H1 (cell line): Measurements from ENCODE around the gene SHISA6. TPM values are rescaled to one million over a fixed set of nuclear protein-coding genes. Genes with fewer than 3 reads are reported as not detected.

Experiments
- CTCF ChIA-PET: fragments of 300-600 bp; sonication (Branson Sonifier 250); formaldehyde crosslinking; loops from one replicate; lab custom pipeline; 2021; ENCODE audit not compliant: partially characterized antibody; lab: Charles Lee
- POLR2A ChIA-PET: fragments of 300-600 bp; sonication (Branson Sonifier 250); formaldehyde crosslinking; loops from one replicate; lab custom pipeline; 2021; ENCODE audit warnings: inconsistent platforms; ENCODE audit not compliant: partially characterized antibody; lab: Charles Lee
- DNase-seq, 2 experiments: peaks; one replicate each; pipeline versions ENCODE4 v3.0.0 to v3.0.0-alpha.2; 2010 to 2022; ENCODE audit warnings: low spot score in 2 of 2, low read depth in 1 of 2, mixed read lengths in 1 of 2
- FAIRE-seq: peaks from 2 replicates; lab custom pipeline; 2011; peaks lifted over from hg19 to GRCh38; lab: Jason Lieb, UNC
- H2AFZ ChIP-seq: 2 replicates; pipeline ENCODE4 v1.8.1; 2012; ENCODE audit warnings: low read length, inconsistent platforms
- H2AK5ac ChIP-seq: 2 replicates; pipeline ENCODE4 v1.6.1; 2013; ENCODE audit warnings: low read depth, low read length
- H2BK120ac ChIP-seq: replicated peaks from 2 replicates; pipeline ENCODE3; 2013; ENCODE audit warnings: low read depth, low read length, inconsistent platforms
- H2BK12ac ChIP-seq: 2 replicates; pipeline ENCODE4 v1.6.1; 2013; ENCODE audit warnings: low read depth, low read length
- H2BK15ac ChIP-seq: 2 replicates; pipeline ENCODE4 v1.6.1; 2013; ENCODE audit warnings: low read length
- H2BK20ac ChIP-seq: 2 replicates; pipeline ENCODE4 v1.6.1; 2013; ENCODE audit warnings: low read length
- H2BK5ac ChIP-seq: 2 replicates; pipeline ENCODE4 v1.6.1; 2013; ENCODE audit warnings: low read depth, low read length
- H3K14ac ChIP-seq: 2 replicates; pipeline ENCODE4 v1.6.1; 2013; ENCODE audit warnings: inconsistent platforms; ENCODE audit not compliant: insufficient read length
- H3K18ac ChIP-seq: 2 replicates; pipeline ENCODE4 v1.6.1; 2013; ENCODE audit warnings: low read length; ENCODE audit errors: extremely low read depth
- H3K23ac ChIP-seq: 2 replicates; pipeline ENCODE4 v1.6.1; 2013; ENCODE audit warnings: inconsistent platforms; ENCODE audit not compliant: insufficient read length
- H3K23me2 ChIP-seq: 2 replicates; pipeline ENCODE4 v1.6.1; 2013; ENCODE audit warnings: low read depth, low read length
- H3K27ac ChIP-seq: 2 replicates; pipeline ENCODE4 v1.6.1; 2011; ENCODE audit warnings: low read depth, low read length, inconsistent platforms
- H3K27me3 ChIP-seq, 4 experiments: replicated peaks in 1 of 4; 1 replicate in 1 of 4; 2 replicates in 3 of 4; pipeline versions ENCODE4 v1.6.1 to v1.8.1; 2011 to 2013; ENCODE audit warnings: low read length in 3 of 4, mild to moderate bottlenecking in 3 of 4, inconsistent platforms in 2 of 4, mixed read lengths in 2 of 4, moderate library complexity in 1 of 4; ENCODE audit not compliant: control insufficient read depth in 3 of 4, insufficient read depth in 3 of 4; ENCODE audit errors: extremely low read depth in 1 of 4
- H3K36me3 ChIP-seq, 4 experiments: 2 replicates each; pipeline versions ENCODE4 v1.6.1 to v1.8.1; 2011 to 2013; ENCODE audit warnings: mild to moderate bottlenecking in 4 of 4, low read length in 3 of 4, moderate library complexity in 2 of 4, control low read depth in 1 of 4, inconsistent platforms in 1 of 4; ENCODE audit not compliant: insufficient read depth in 4 of 4, control insufficient read depth in 2 of 4
- H3K4ac ChIP-seq: replicated peaks from 2 replicates; pipeline ENCODE3; 2013; ENCODE audit warnings: low read length, low read depth, mixed read lengths, inconsistent platforms; ENCODE audit not compliant: insufficient read length
- H3K4me1 ChIP-seq, 4 experiments: replicated peaks in 1 of 4; 1 replicate in 1 of 4; 2 replicates in 3 of 4; pipeline versions ENCODE4 v1.6.1 to v1.8.1; 2011 to 2013; ENCODE audit warnings: low read length in 3 of 4, inconsistent platforms in 2 of 4, mixed read lengths in 1 of 4; ENCODE audit not compliant: insufficient read depth in 4 of 4, control insufficient read depth in 3 of 4
- H3K4me2 ChIP-seq, 2 experiments: 2 replicates each; pipeline versions ENCODE4 v1.6.1 to v1.8.1; 2011 to 2013; ENCODE audit warnings: low read depth in 2 of 2, low read length in 2 of 2, control low read depth in 1 of 2, inconsistent platforms in 1 of 2, mild to moderate bottlenecking in 1 of 2; ENCODE audit not compliant: insufficient read depth in 1 of 2
- H3K4me3 ChIP-seq, 4 experiments: fragments of 200-600, 300-600 bp in 1 of 4; sonication (generic), shearing (Covaris generic), sonication (Bioruptor Twin) in 1 of 4; 2 replicates each; pipeline versions ENCODE4 v1.5.1 to v1.8.1; 2011 to 2016; ENCODE audit warnings: low read length in 4 of 4, low read depth in 3 of 4, control low read depth in 2 of 4, inconsistent platforms in 2 of 4, mild to moderate bottlenecking in 2 of 4, mixed read lengths in 1 of 4, moderate library complexity in 1 of 4; ENCODE audit not compliant: insufficient read depth in 2 of 4; ENCODE audit errors: extremely low read depth in 1 of 4
- H3K56ac ChIP-seq: replicated peaks from 2 replicates; pipeline ENCODE3; 2013; ENCODE audit warnings: low read depth, mild to moderate bottlenecking, mixed read lengths, low read length, inconsistent platforms; ENCODE audit not compliant: insufficient read length
- H3K79me1 ChIP-seq: 2 replicates; pipeline ENCODE4 v1.6.1; 2013; ENCODE audit warnings: low read depth, low read length, control low read depth
- H3K79me2 ChIP-seq, 2 experiments: 2 replicates each; pipeline versions ENCODE4 v1.6.1 to v1.8.1; 2012 to 2013; ENCODE audit warnings: low read length in 2 of 2, mild to moderate bottlenecking in 2 of 2, inconsistent platforms in 1 of 2; ENCODE audit not compliant: insufficient read depth in 2 of 2, control insufficient read depth in 1 of 2
- H3K9ac ChIP-seq, 4 experiments: replicated peaks in 1 of 4; 1 replicate in 1 of 4; 2 replicates in 3 of 4; pipeline versions ENCODE4 v1.6.1 to v1.8.1; 2011 to 2013; ENCODE audit warnings: low read depth in 3 of 4, low read length in 3 of 4, control low read depth in 2 of 4, mild to moderate bottlenecking in 2 of 4, moderate library complexity in 2 of 4, inconsistent platforms in 1 of 4; ENCODE audit errors: extremely low read depth in 1 of 4
- H3K9me3 ChIP-seq, 2 experiments: 2 replicates each; pipeline versions ENCODE4 v1.6.1 to v1.8.1; 2012 to 2013; ENCODE audit warnings: mild to moderate bottlenecking in 2 of 2, moderate library complexity in 2 of 2, control low read depth in 1 of 2, inconsistent platforms in 1 of 2, low read depth in 1 of 2, low read length in 1 of 2, mixed read lengths in 1 of 2; ENCODE audit not compliant: insufficient read depth in 2 of 2
- H4K20me1 ChIP-seq, 2 experiments: replicated peaks in 1 of 2; 2 replicates each; pipeline versions ENCODE3 to v1.8.1; 2011 to 2013; ENCODE audit warnings: inconsistent platforms in 2 of 2, low read length in 2 of 2, mild to moderate bottlenecking in 1 of 2; ENCODE audit not compliant: insufficient read depth in 2 of 2, control insufficient read depth in 1 of 2
- H4K5ac ChIP-seq: 2 replicates; pipeline ENCODE4 v1.6.1; 2013; ENCODE audit warnings: low read length, low read depth, mixed read lengths, inconsistent platforms; ENCODE audit not compliant: insufficient read length
- H4K8ac ChIP-seq: 2 replicates; pipeline ENCODE4 v1.8.0; 2013; ENCODE audit warnings: mild to moderate bottlenecking, moderate library complexity, low read length, inconsistent platforms; ENCODE audit not compliant: insufficient read depth; ENCODE audit errors: extremely low read depth
- H4K91ac ChIP-seq: replicated peaks from 2 replicates; pipeline ENCODE3; 2013; ENCODE audit warnings: low read length, mixed read lengths, inconsistent platforms; ENCODE audit not compliant: insufficient read length
- WGBS, 2 experiments: shearing (Covaris generic) in 1 of 2; methylation state at CpG; one replicate each; pipeline versions ENCODE4 v1.1.6 to v1.1.7; 2013 to 2015; ENCODE audit warnings: low lambda C conversion rate in 2 of 2, mixed read lengths in 2 of 2, inconsistent platforms in 1 of 2, low coverage in 1 of 2, missing lambda C conversion rate in 1 of 2; ENCODE audit not compliant: insufficient replicate concordance in 2 of 2, insufficient coverage in 1 of 2, insufficient read length in 1 of 2; ENCODE audit errors: extremely low coverage in 1 of 2, missing lambda C conversion rate in 1 of 2; 5-methylcytosine and 5-hydroxymethylcytosine counted together
- polyA plus RNA-seq, 7 experiments: library from polyadenylated mRNA; depleted of rRNA in 3 of 7; stranded (reverse) in 5 of 7; unstranded in 2 of 7; fragments of >200 nt in 5 of 7; fragments of 200-250 nt in 2 of 7; gene quantifications; 1 replicate in 5 of 7; 2 replicates in 1 of 7; 4 replicates in 1 of 7; pipeline versions ENCODE4 v1.2.1 to v1.2.3, GENCODE V29; 2011 to 2013; ENCODE audit warnings: missing spikeins in 2 of 7, mixed read lengths in 2 of 7
- total RNA-seq: library from RNA; stranded (reverse); fragmentation: NEBNext Ultra II Directional; extraction: Animal tissue kit (Norgen Biotek cat#: 25700); gene quantifications from 2 replicates; pipeline ENCODE4 v1.2.1, GENCODE V29; 2021
- TF ChIP-seq, protein P1 (sequence below): IDR thresholded peaks from 2 replicates; pipeline ENCODE4 v1.6.1; 2011; ENCODE audit warnings: low read depth, mild to moderate bottlenecking, low read length; ENCODE audit not compliant: insufficient read depth

Gene SHISA6
- total and polyA plus RNA-seq, 2 of the 8 experiments (the other 6 are each of a cell fraction or from before 2014, with no cell fraction given), result 2.9 to 4.8 TPM

DNA sequence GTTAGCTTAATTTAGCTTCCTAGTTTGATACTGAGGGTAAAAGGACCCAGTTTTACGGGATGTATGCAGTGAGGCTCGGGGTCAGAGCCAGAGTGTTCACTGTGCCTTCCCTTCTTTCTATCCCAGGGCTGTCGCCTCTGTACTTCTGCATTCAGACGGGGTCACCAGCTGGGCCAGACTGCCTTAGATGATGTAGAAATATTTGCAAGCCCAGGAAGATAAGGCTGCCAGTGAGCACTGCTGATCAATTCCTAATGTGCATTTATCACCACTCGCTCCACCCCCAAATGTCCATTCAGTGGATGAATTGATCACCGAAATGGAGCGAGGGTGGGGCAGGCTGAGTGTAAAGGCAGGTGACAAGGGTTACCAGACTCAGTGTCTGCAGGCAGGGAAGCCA, 9.1 kb downstream of the SHISA6 start:
- Histone ChIP-seq H3K9me3 (no peaks in the 10 kb centered on the region), H3K56ac (no peak overlapping the region), H3K23me2 (no peaks in the 10 kb centered on the region), H2BK12ac (no peak overlapping the region), H3K4me2 (no peak overlapping the region), H2AFZ (no peak overlapping the region), H3K4me1 (no peaks in the 10 kb centered on the region), H3K27ac (no peak overlapping the region), H2BK20ac (no peak overlapping the region), H4K20me1 (no peaks in the 10 kb centered on the region), H2BK15ac (no peak overlapping the region), H2BK5ac (no peak overlapping the region), H3K27me3 (0 out of 7 replicates have a peak, but pooled peaks cover 0 to 3% (median 0%) of the 10 kb centered on the region in 4 experiments), H4K91ac (no peak overlapping the region), H3K4ac (no peak overlapping the region), H3K9ac (no peak overlapping the region), H3K4me3 (no peak overlapping the region), H4K5ac (no peak overlapping the region), H3K36me3 (no peaks in the 10 kb centered on the region), H4K8ac (no peak overlapping the region), H3K18ac (no peak overlapping the region), H3K14ac (no peak overlapping the region), H3K79me1 (no peaks in the 10 kb centered on the region), H2AK5ac (no peak overlapping the region), H2BK120ac (no peak overlapping the region), H3K79me2 (no peaks in the 10 kb centered on the region), H3K23ac (no peak overlapping the region)
- no peak for FAIRE-seq
- no peak for DNase-seq
- TF ChIP-seq, protein P1, sequence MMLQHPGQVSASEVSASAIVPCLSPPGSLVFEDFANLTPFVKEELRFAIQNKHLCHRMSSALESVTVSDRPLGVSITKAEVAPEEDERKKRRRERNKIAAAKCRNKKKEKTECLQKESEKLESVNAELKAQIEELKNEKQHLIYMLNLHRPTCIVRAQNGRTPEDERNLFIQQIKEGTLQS, result no peak
- POLR2A ChIA-PET, result no interaction called here
- 88% methylated on average over 7 of the region's 7 CpGs; no CpG with 5 or more reads in 1 of the 2 experiments for WGBS, 2 experiments
- CTCF ChIA-PET, result no interaction called here
